Measurements from ENCODE around the gene PPAN.

PPAN gene

GRCh38 chr19:10159610-10160009, 53.4 kb downstream of the PPAN start:
- H3K4me3 ChIP-seq (replicated peaks; ENCODE audit: low read depth, low read length) = no peak overlapping the region
- no peaks in the 10 kb centered on the region for H3K27me3 ChIP-seq (replicated peaks; ENCODE audit: control insufficient read depth, insufficient read depth, low read length)
- DNase-seq (ENCODE audit: extremely low read depth, insufficient read length) = no peak
- H3K36me3 ChIP-seq (ENCODE audit: control insufficient read depth, insufficient read depth, low read length) = peaks cover 44% of the 10 kb centered on the region
- TF ChIP-seq CTCF (IDR thresholded peaks at IDR 0.05; ENCODE audit: insufficient read depth, low read length, poor library complexity, severe bottlenecking) = no peak

Measured in GM06990 (cell line).